CD4-positive, alpha-beta T cell treated with Interleukin-15 for 4 hours (primary cell): ENCODE results near the gene MYO15B.
"Not testable (repeated sequence)": the region's sequence is repeated elsewhere in the genome, so short reads cannot be mapped to it uniquely, and the experiment has no call there.

Source experiments
- DNase-seq: peaks from one replicate; pipeline ENCODE4 v3.0.0-alpha.2; 2020; ENCODE audit warnings: low spot score

MYO15B gene

DNA sequence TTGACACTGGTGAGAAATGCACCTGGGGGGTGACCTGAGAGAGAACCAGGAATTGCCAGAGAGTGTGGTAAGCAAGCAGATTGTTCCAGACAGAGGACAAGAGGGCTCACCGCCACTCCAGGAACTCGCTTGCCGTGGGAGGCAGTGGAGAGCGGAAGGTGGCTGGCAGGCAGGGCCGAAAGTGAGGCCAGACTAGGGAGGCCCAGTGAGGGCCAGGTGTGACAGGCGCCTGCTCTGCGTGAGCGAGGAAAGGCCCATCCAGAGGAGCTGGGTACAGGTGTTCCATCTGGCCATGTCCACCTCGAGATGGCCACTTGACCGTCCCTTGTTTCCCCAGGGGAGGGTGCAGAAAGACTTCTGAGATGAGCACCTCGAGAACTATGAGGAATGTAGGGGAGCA, 11.9 kb upstream of the MYO15B start:
- no peak for DNase-seq

DNA sequence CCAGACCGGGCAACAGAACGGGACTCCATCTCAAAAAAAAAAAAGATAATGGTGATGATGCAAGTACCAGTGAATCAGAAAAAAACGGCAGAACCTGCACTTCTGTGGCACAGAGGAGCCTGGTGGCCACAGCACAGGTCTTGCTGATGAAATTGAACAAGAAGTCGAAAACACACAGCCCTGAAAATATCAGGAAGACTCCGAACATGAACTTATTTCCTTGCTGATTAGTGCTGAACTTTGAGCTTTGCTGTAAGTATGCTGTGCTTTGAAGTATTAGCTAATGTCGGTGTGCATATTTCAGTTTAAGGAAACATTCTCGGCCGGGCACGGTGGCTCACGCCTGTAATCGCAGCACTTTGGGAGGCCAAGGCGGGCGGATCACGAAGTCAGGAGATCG, 10.9 kb upstream of the MYO15B start:
- DNase-seq: no peak

DNA sequence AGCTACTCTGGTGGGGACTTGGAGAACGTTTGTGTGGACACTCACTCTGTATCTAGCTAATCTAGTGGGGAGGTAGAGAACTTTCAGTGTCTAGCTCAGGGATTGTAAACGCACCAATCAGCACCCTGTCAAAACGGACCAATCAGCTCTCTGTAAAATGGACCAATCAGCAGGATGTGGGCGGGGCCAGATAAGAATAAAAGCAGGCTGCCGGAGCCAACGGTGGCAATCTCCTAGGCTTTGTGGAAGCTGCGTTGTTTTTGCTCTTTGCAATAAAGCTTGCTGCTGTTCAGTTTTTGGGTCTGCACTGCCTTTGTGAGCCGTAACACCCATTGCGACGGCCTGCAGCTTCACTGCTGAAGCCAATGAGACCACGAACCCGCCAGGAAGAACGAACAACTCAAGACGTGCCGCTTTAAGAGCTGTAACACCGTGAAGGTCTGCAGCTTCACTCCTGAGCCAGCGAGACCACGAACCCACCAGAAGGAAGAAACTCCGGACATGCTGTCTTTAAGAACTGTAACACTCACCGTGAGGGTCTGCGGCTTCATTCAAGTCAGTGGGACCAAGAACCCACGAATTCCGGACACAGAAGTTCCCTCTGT, 6.4 kb upstream of the MYO15B start:
- DNase-seq: peak; percentile 39

DNA sequence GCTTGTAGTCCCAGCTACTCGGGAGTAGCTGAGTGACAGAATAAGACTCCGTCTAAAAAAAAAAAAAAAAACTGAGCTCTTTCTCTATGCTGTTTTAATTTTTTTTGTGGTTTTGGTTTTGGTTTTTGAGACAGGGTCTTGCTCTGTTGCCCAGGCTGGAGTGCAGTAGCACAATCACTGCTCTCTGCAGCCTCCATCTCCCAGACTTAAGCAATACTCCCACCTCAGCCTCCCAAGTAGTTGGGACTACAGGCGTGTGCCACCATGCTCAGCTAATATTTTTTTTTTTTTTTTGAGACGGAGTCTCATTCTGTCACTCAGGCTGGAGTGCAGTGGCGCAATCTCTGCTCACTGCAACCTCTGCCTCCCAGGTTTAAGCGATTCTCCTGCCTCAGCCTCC, 4.4 kb upstream of the MYO15B start:
- DNase-seq: not testable (repeated sequence)

DNA sequence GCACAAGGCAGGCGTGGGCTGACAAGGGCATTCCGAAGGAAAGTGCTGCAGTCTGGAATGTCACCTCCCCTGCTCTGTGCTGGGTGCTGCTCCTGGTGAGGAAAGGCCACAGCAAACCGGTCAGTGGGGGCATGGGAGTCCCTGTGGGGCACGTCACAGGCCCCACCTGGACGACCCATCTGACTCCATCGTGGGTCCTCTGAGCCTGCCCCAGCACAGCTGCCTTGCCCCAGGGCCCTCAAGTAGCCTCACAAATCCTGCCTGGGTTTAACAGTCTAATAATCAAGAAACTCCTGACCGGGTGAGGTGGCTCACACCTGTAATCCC, 2.8 kb upstream of the MYO15B start:
- no peak for DNase-seq

DNA sequence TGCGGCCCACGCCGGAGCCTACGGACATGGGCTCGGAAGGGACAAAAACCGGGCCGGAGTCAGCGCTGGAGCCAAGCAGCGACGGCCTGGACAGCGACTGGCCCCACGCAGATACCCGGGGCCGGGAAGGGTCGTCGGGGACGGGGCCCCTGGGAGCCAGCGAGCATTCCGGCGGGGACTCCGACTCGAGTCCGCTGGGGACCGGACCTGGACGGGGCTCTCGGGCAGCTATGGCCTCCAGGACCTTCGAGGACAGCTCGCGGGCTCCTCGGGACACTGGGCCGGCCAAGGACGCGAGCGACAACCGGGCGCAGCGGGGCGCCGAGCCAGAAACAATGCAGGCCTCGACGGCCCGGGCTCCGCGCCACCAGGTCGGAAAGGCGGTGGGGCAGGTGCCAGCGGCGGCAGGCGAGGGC, 1.0 kb downstream of the MYO15B start:
- DNase-seq: peak; percentile 4

DNA sequence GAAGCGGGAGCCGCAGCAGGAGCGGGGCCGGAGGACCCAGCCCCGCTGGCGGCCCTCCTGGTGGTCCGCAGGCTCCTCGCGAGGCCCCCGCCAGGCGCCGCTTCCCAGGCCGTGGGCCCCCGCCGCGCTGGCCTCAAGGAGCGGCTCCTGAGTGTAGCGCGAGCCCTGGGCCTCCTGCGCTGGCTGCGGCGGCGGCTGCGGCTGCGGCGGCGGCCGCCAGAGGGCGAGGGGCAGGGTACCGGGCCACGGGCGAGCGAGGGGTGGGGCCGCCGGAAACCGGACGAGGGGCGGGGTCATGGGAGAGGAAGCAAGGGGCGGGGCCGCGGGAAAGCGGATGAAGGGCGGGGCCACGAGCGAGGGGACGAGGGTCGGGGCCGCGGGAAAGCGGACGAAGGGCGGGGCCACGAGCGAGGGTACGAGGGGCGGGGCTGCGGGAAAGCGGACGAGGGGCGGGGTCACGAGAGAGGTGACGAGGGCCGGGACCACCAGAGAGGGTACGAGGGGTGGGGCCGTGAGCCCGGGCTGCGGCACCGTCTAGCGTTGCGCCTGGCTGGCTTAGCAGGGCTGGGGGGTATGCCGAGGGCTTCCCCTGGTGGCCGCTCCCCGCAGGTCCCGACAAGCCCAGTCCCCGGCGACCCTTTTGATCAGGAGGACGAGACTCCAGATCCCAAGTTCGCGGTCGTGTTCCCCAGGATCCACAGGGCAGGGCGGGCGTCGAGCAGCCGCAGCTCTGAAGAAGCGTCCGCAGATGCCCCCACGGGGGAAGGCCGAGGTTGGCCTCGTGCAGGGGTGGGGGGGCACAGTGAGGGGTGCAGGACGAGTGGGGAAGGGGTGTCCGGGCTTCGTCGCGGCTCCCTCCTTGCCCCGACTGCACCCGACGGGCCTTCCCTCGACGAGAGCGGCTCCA, 1.7 kb downstream of the MYO15B start:
- DNase-seq: peak; percentile 94

DNA sequence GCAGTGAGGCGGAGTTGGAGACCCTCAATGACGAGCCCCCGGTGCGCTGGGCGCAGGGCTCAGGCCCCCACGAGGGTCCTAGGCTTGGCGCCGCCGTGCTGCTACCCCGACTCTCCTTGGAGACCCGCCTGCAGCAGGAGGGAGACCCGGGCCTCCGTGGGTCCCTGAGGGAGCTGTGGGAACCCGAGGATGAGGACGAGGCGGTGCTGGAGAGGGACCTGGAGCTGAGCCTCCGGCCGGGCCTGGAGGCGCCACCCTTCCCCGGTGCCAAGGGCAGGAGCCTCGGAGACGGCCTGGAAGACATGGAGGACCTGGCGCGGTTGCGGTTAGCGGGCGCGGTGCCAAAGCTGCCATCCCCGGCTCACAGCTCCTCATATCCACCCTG, 2.3 kb downstream of the MYO15B start:
- DNase-seq: no peak

DNA sequence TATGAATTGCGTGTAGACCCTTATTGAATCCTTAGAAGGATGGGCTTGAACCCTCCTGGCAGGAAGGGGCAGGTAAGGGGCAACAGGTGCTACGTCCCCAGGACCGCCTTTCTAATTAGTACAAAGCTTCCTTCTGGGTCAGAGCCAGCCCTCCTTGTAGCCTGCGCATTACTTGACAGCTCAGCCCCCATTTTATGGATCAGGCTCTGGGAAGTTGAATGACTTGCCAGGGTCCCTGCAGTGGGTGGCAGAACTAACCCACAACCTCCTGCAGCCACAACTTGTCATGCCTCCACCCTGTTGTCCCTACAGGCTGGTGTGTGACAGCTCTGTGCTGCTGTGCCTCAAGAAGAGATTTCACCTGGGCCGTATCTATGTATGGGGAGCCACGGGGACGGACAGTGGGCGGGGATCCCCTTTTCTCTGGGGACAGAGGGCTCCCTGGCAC, 2.7 kb downstream of the MYO15B start:
- DNase-seq: no peak

DNA sequence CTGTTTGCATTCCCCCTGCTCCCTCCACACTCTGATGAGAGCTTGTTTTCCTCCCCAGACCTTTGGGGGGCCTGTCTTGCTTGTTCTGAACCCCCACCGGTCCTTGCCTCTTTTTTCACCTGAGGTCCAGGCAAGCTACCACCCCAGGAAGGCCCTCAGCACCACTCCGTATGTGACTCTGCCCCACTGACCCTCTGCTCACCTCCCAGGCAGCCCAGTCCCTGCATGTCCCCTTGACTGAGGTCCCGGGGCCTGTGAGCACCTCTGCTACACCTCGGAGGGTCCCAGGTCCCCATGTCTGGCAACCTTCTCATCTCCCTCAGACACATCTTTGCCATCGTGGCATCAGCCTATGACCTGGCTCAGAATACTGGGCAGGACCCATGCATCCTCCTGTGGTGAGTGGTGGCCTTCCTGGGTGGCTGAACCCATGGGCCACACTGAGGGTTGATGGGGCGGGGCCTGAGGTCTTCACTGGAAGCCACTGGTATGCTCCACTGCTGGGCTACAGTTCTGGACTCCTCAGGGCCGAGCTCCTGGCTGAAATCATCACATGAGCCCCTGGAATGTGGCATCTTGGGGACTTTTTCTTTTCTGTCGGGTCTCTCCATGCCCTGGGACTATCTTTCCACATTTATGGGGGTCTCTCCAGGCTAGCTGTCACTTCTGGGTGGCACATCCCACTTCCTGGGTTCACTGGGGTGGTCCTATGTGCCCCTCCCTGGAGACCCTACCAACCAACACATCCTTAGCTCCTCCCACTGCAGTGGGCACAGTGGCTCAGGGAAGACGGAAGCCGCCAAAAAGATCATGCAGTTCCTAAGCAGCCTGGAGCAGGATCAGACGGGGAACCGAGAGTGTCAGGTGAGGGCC, 3.5 kb downstream of the MYO15B start:
- DNase-seq: no peak

DNA sequence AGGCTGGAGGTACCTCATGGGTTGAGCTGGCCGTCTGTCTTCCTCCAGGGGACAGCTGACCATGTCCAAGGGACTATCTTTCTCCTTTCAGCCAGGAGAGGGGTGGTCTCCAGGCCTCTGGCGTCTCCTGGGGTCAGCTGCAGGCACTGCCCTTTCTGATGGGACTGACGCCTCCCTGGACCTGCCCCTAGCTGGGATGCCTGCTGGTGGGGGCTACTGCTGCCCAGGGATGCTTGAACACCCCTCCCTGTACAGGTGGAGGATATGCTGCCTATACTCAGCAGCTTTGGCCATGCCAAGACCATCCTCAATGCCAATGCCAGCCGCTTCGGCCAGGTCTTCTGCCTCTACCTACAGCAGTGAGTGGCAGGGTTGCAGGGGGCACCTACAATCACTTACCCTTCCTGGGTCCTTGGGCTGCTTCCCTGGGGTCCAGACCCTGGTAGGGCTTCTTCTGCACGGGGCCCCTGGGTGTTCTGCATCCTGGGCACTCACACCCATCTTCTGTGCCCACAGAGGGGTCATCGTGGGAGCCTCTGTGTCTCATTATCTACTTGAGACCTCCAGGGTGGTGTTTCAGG, 4.2 kb downstream of the MYO15B start:
- DNase-seq: no peak

DNA sequence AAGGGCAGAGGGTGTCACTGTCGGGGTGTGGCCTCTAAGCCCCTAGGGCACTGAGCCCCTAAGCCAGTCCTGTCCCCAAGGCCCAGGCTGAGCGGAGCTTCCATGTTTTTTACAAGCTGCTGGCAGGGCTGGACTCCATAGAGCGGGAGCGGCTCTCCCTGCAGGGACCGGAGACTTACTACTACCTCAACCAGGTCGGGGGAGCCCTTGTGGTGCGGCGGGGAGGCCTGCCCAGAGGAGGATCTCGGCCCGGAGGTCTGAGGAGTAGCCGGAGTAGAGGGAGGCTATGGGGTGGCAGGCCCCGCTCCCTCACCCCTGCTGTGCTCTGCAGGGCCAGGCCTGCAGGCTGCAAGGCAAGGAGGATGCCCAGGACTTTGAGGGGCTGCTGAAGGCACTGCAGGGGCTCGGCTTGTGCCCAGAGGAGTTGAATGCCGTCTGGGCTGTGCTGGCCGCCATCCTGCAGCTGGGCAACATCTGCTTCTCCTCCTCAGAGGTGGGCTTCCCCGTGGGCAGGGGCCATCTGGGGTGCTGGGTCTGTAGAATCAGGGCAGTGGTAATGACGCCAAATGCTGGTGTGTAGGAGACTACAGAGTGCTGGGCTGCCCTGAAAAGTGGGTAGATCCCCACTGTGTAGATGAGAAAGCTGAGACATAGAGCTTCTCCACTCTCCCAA, 4.9 kb downstream of the MYO15B start:
- DNase-seq: no peak

DNA sequence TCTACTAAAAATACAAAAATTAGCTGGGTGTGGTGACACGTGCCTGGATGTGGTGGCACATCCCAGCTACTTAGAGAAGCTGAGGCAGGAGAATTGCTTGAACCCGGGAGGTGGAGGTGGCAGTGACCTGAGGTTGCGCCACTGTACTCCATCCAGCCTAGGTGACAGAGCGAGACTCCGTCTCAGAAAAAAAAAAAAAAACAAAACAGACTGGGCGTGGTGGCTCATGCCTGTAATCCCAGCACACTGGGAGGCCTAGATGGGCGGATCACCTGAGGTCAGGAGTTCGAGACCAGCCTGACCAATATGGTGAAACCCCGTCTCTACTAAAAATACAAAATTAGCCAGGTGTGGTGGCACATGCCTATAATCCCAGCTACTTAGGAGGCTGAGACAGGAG, 5.8 kb downstream of the MYO15B start:
- not testable (repeated sequence) for DNase-seq

DNA sequence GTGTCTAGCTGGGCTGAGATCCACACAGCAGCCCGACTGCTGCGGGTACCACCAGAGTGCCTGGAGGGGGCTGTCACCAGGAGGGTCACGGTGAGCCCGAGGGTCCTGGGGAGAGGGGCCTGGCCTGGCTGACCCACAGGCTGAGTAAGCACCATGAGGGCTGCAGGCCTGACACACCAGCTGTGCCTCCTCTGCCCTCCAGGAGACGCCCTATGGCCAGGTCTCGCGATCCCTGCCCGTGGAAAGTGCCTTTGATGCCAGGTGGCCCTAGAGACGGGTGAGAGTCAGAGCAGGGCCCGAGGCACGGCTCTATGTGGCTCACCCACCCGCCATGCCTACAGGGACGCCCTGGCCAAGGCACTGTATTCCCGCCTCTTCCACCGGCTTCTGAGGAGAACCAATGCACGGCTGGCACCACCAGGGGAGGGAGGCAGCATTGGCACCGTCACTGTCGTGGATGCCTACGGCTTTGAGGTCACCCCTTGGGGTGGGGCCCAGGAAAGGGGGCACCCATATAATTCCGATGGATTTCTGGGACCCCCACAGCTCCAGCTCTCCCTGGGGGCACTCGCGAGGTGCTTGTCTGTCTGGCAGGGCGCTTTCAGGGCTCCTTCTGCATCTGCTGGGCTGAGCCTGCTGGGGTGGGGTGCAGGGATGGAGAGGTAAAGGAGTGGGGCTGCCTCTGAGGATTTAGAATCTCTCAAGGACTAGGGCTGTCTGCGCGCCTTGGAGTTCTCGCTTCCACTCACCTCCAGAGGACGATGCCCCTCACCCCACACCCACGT, 7.1 kb downstream of the MYO15B start:
- DNase-seq: no peak

DNA sequence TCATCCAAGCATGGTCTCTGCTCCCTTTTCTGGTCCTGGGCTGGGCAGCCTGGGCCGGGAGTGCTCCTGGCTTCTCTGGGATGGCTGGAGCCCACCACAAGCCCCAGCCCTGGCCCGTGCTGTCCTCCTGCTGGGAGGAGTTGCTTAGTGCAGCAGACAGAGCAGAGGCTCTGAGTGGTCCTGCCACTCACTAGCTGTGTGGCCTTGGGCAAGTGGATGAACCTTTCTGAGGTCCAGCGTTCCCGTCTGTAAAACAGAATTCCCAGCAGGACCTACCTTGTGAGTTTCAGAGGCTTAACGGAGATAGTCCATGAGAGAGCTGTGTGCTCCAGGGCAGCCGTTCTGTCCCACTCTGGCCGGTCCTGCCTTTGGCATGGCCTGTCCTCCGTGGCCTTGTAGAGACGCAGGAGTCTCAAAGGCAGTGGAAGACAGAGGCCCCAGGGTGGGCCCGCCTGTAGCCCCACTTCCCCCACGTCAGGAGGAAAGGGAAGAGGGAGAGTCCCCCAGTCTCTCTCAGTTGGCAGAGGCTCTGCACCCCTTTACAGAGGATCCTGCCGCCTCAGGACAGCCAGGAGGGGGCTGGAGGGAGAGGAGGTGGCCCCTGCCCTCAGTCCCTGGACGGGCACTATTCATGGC, 7.8 kb downstream of the MYO15B start:
- DNase-seq: no peak

DNA sequence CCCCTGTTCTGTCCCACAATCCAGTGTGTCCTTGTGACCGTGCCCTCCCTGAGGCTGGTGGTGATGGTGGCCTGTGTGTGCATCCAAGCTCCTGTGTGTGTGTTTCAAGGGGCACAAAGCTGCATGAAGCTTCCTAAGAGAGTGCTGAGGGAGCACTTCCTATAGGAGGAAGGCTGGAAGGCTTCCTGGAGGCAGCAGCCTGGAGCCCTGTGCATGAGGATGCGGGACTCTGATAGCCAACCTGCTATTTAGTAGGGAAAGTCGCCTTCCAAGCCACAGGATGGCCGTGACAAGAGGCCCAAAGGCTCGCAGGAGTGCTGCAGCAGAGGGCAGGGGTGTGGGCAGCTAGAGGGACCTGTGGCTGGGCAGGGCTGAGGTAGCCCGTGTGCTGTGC, 8.3 kb downstream of the MYO15B start:
- no peak for DNase-seq

DNA sequence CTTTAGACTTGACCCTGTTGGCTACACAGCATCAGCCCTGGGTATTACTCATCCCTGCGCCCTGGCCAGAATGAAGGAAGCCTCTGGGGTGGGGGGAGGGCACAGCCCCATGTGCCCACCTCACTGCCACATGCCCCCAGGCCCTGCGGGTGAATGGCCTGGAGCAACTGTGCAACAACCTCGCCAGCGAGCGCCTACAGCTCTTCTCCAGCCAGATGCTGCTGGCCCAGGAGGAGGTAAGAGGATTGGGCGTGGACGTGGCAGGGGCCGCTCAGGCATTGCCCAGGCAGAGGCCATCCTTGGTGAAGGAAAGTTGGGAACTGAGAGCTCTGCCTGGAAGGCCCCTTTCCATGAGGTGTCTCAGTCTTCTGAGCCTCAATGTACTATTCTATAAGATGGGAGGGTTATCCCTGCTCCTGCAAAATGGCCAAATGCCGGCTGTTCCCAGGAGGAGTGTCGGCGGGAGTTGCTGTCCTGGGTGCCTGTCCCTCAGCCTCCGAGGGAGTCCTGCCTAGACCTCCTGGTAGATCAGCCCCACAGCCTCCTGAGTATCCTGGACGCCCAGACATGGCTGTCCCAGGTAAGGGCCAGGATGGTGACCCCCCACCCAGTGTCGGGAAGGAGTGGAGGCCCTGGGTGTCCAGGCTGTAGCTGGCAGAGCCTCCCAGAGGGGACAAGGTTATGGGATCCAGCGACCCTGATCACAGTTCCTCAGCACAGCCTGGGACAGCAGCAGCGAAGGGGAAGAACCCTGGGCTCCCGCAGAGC, 8.9 kb downstream of the MYO15B start:
- DNase-seq: no peak

DNA sequence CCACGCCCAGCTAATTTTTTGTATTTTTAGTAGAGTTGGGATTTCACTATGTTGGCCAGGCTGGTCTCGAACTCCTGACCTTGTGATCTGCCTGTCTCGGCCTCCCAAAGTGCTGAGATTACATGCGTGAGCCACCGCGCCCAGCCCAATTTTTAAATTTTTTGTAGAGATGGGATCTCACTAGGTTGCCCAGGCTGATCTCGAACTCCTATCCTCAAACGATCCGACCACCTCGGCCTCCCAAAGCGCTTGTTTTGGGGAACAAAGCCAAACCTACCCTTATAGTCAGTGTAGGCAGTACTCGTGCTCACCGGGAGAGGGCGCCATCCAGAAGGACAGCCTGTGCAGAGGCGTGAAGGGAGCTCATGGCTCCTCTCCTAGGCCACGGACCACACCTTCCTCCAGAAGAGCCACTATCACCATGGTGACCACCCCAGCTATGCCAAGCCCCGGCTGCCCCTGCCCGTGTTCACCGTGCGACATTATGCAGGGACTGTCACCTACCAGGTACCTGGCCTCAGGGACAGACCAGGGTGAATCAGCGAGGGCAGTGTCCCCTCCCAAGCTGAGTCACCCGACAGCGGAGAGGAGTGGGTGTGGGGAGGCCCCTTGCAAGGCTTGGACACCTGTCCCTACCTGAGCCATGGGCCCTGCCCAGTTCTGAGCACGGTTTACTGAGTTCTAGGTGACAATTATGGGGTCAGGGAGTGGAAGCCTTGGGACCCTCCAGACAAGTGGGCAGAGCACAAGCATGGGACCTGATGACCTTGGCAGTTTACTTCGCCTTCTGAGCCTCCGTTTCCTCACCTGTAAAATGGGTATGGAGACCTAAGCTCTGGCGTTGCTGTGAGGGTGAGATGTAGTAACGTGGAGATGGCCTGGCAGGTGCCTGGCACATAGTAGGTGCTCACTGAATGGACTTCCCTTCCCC, 13.7 kb downstream of the MYO15B start:
- DNase-seq: peak; percentile 57

DNA sequence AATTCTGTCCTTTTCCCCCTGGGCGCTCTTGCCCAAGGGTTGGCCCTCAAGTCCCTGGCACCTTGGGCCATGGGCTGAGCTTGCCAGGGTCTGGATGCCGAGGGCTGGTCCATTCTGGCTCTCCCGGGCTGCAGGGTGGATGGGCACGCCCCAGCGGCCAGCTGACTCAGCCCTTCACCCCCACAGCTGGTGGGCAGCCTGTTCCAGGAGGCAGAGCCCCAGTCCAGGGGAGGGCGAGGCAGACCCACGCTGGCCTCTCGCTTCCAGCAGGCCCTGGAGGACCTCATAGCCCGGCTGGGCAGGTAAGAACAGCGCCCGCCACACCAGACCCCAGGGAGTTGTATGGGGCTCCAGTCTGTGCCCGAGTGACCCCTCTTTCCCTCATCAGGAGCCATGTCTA, 15.0 kb downstream of the MYO15B start:
- no peak for DNase-seq
